HepG2 (cell line): ENCODE results near the gene ZNRF3. TPM values are rescaled to one million over a fixed set of nuclear protein-coding genes. Genes with fewer than 3 reads are reported as not detected.

Source experiments
- ATAC-seq: fragments of 200-7000 bp; cut with Tn5 transposase; 3 replicates; pipeline ENCODE4 v1.9.1; 2020; ENCODE audit warnings: mild to moderate bottlenecking, moderate library complexity
- BruUV-seq: library from RNA; stranded (reverse); fragments of 400-500 nt; replicated peaks from 2 replicates; lab custom pipeline; 2021; lab: Mats Ljungman, UMichigan
- CTCF ChIA-PET: fragments of 300-600 bp; formaldehyde crosslinking; extraction: SDS; loops from one replicate; lab custom pipeline; 2021; ENCODE audit warnings: low total read pairs, inconsistent platforms, low intra/inter-chr PET ratio; lab: Yijun Ruan, JAX
- POLR2A ChIA-PET: fragments of 350-600 bp; sonication (Branson Sonifier 250); formaldehyde crosslinking; loops from one replicate; lab custom pipeline; 2020; ENCODE audit warnings: antibody characterized with exemption, inconsistent platforms; lab: Yijun Ruan, JAX
- DNase-seq: peaks from one replicate; pipeline ENCODE4 v3.0.0-alpha.2; 2015; ENCODE audit warnings: low spot score
- FAIRE-seq: peaks from 3 replicates; lab custom pipeline; 2011; peaks lifted over from hg19 to GRCh38; lab: Jason Lieb, UNC
- H2AFZ ChIP-seq: one replicate; pipeline ENCODE4 v1.6.1; 2011; ENCODE audit warnings: low read length, inconsistent platforms
- H3K27ac ChIP-seq: fragments of 300-600 bp; 3 replicates; pipeline ENCODE4 v1.8.0; 2011; ENCODE audit warnings: mixed run types, mild to moderate bottlenecking, mixed read lengths, low read length, inconsistent platforms; ENCODE audit not compliant: insufficient read depth; ENCODE audit errors: extremely low read length
- H3K27me3 ChIP-seq, 2 experiments: fragments of 200-600 bp in 1 of 2; 2 replicates in 1 of 2; 3 replicates in 1 of 2; pipeline versions ENCODE4 v1.6.0 to v1.8.0; 2011; ENCODE audit warnings: low read length in 2 of 2, mild to moderate bottlenecking in 2 of 2, moderate library complexity in 2 of 2, inconsistent platforms in 1 of 2; ENCODE audit not compliant: insufficient read depth in 2 of 2, control insufficient read depth in 1 of 2
- H3K36me3 ChIP-seq, 2 experiments: fragments of 200-600 bp in 1 of 2; replicated peaks in 1 of 2; 2 replicates in 1 of 2; 3 replicates in 1 of 2; pipeline versions ENCODE4 v1.5.1 to v1.8.0; 2011; ENCODE audit warnings: low read length in 2 of 2, inconsistent platforms in 1 of 2; ENCODE audit not compliant: insufficient read depth in 2 of 2, control insufficient read depth in 1 of 2
- H3K4me1 ChIP-seq: 2 replicates; pipeline ENCODE4 v1.5.1; 2012; ENCODE audit warnings: low read length, inconsistent platforms; ENCODE audit not compliant: insufficient read depth
- H3K4me2 ChIP-seq: 2 replicates; pipeline ENCODE4 v1.6.0; 2011; ENCODE audit warnings: low read depth, low read length, inconsistent platforms
- H3K4me3 ChIP-seq, 3 experiments: fragments of 200-600 bp in 1 of 3; sonication (generic), shearing (Covaris generic) in 1 of 3; replicated peaks in 1 of 3; 2 replicates each; pipeline ENCODE4 v1.5.1; 2011 to 2016; ENCODE audit warnings: low read length in 3 of 3, inconsistent platforms in 2 of 3, low read depth in 2 of 3, mild to moderate bottlenecking in 2 of 3, control low read depth in 1 of 3, mixed read lengths in 1 of 3; ENCODE audit not compliant: insufficient read depth in 1 of 3
- H3K79me2 ChIP-seq: one replicate; pipeline ENCODE4 v1.6.1; 2011; ENCODE audit warnings: low read length, inconsistent platforms; ENCODE audit not compliant: insufficient read depth
- H3K9ac ChIP-seq: 2 replicates; pipeline ENCODE4 v1.6.0; 2011; ENCODE audit warnings: mild to moderate bottlenecking, low read depth, low read length, inconsistent platforms; ENCODE audit not compliant: insufficient read depth
- H3K9me3 ChIP-seq: 2 replicates; pipeline ENCODE4 v1.5.1; 2012; ENCODE audit warnings: mild to moderate bottlenecking, low read length
- H4K20me1 ChIP-seq: 2 replicates; pipeline ENCODE4 v1.6.0; 2011; ENCODE audit warnings: inconsistent platforms, mild to moderate bottlenecking, low read length, moderate library complexity; ENCODE audit not compliant: insufficient read depth
- BCL6 ChIP-seq: IDR thresholded peaks from 2 replicates; pipeline ENCODE4 v1.6.1; 2016; ENCODE audit warnings: missing genetic modification reagents, missing compliant biosample characterization
- CENPBD1 ChIP-seq: sonication (generic); formaldehyde crosslinking; IDR thresholded peaks from 2 replicates; pipeline ENCODE4 v1.8.0; 2022; ENCODE audit warnings: missing genetic modification reagents, low read depth, mild to moderate bottlenecking, borderline replicate concordance
- ETS1 ChIP-seq: sonication (generic); formaldehyde crosslinking; IDR thresholded peaks from 2 replicates; pipeline ENCODE4 v1.4.0; 2020; ENCODE audit warnings: missing genetic modification reagents
- KAT7 ChIP-seq: IDR thresholded peaks from 2 replicates; pipeline ENCODE4 v1.6.1; 2018; ENCODE audit warnings: borderline replicate concordance, missing compliant biosample characterization
- NFAT5 ChIP-seq: sonication (generic); formaldehyde crosslinking; IDR thresholded peaks from 2 replicates; pipeline ENCODE4 v1.4.0; 2020; ENCODE audit warnings: missing genetic modification reagents
- TOE1 ChIP-seq: sonication (generic); formaldehyde crosslinking; IDR thresholded peaks from 2 replicates; pipeline ENCODE4 v1.4.0; 2020; ENCODE audit warnings: mild to moderate bottlenecking, missing genetic modification reagents
- ZFP91 ChIP-seq: sonication (generic); formaldehyde crosslinking; IDR thresholded peaks from 2 replicates; pipeline ENCODE4 v1.9.0; 2022; ENCODE audit warnings: missing genetic modification reagents, mild to moderate bottlenecking, borderline replicate concordance
- ZMYM2 ChIP-seq: sonication (generic); formaldehyde crosslinking; IDR thresholded peaks from 2 replicates; pipeline ENCODE4 v1.8.0; 2022; ENCODE audit warnings: mild to moderate bottlenecking, missing genetic modification reagents
- ZNF44 ChIP-seq: sonication (generic); formaldehyde crosslinking; IDR thresholded peaks from 2 replicates; pipeline ENCODE4 v1.5.1; 2020; ENCODE audit warnings: mild to moderate bottlenecking, missing genetic modification reagents
- ZNF598 ChIP-seq: sonication (generic); formaldehyde crosslinking; IDR thresholded peaks from 2 replicates; pipeline ENCODE4 v1.5.1; 2020; ENCODE audit warnings: mild to moderate bottlenecking, missing genetic modification reagents, borderline replicate concordance
- ZNF607 ChIP-seq: sonication (generic); formaldehyde crosslinking; IDR thresholded peaks from 2 replicates; pipeline ENCODE4 v1.5.1; 2020; ENCODE audit warnings: missing genetic modification reagents, mild to moderate bottlenecking, borderline replicate concordance
- WGBS: methylation state at CpG from one replicate; pipeline ENCODE4 v1.1.6; 2017; ENCODE audit warnings: low lambda C conversion rate; 5-methylcytosine and 5-hydroxymethylcytosine counted together
- in situ Hi-C: cut with HindIII; loops from 2 replicates; pipeline ENCODE4 v1.10.0; 2017; ENCODE audit warnings: low pct_unique_long_range_greater_than_20kb; ENCODE audit not compliant: extremely low pct_ligation_motif_present
- intact Hi-C: fragments of 100-400 bp; cut with micrococcal nuclease; formaldehyde crosslinking; loops from one replicate; pipeline ENCODE4 v1.10.0; 2022; ENCODE audit not compliant: unreplicated experiment
- polyA plus RNA-seq, 8 experiments: library from polyadenylated mRNA; depleted of rRNA in 3 of 8; stranded (reverse) in 7 of 8; unstranded in 1 of 8; fragments of >200 nt; fragmentation: Illumina TruSeq in 4 of 8; extraction: Trizol in 4 of 8; gene quantifications; 2 replicates each; pipeline versions ENCODE4 v1.2.1 to v1.2.3, GENCODE V29; 2011 to 2016; ENCODE audit warnings: low read depth in 4 of 8, missing spikeins in 1 of 8, mixed read lengths in 1 of 8; ENCODE audit not compliant: insufficient read depth in 1 of 8
- total RNA-seq, 5 experiments: library from RNA; depleted of rRNA; stranded (reverse); fragments of >200 nt; fragmentation: Illumina TruSeq; extraction: Trizol; gene quantifications; 2 replicates each; pipeline ENCODE4 v1.2.3, GENCODE V29; 2016; ENCODE audit warnings: low read depth in 1 of 5
- TF ChIP-seq, protein P1 (sequence below): sonication (generic); formaldehyde crosslinking; IDR thresholded peaks from 2 replicates; pipeline ENCODE4 v1.4.0; 2020; ENCODE audit warnings: missing genetic modification reagents, borderline replicate concordance

Gene ZNRF3
- total and polyA plus RNA-seq, 2 of the 13 experiments (the other 11 are each of a cell fraction or from before 2014, with no cell fraction given): 20.3 to 36.7 TPM

GRCh38 chr22:29004647-29005371, 121.4 kb downstream of the ZNRF3 start:
- WGBS: 2% methylated on average over 16 of the region's 20 CpGs
- FAIRE-seq (peak; percentile 28), DNase-seq (peak; percentile 90), ATAC-seq (peak; percentile 93)
- in situ Hi-C loops: no loop called here
- Histone ChIP-seq H4K20me1 (no peaks in the 10 kb centered on the region), H3K27ac (peak overlapping the region; percentile 89), H3K9ac (peak overlapping the region; percentile 75), H3K4me1 (peaks cover 97% of the 10 kb centered on the region), H3K79me2 (peaks cover 68% of the 10 kb centered on the region), H3K27me3 (no peaks in the 10 kb centered on the region), H2AFZ (no peak overlapping the region), H3K4me2 (peak overlapping the region; percentile 90), H3K36me3 (peaks cover 3 to 11% of the 10 kb centered on the region in 2 experiments; a peak in 3 of 5 replicates), H3K9me3 (no peaks in the 10 kb centered on the region), H3K4me3 (peak overlapping the region; percentile 0 to 64 (median 51); a peak in 5 of 6 replicates)
- BruUV-seq: no TSS peak
- POLR2A ChIA-PET: interaction anchor here (0.6 to 4.8 kb wide), 25 partner anchors 10 to 221 kb away, joined by 3 to 37 read pairs (median 5); partner anchors contain the start of genes XBP1 and ZNRF3
- CTCF ChIA-PET: no interaction called here
- intact Hi-C loops: loop anchor here (2.0 kb wide), 2 partner anchors 22 to 26 kb away; no protein-coding TSS in a partner anchor
- TF ChIP-seq TOE1 (no peak), ZFP91 (0 out of 2 replicates have a peak, but pooled peaks have one; percentile 18), ZMYM2 (no peak), ZNF44 (CRISPR knock-in tag) (no peak), CENPBD1 (CRISPR knock-in tag) (no peak), ETS1 (CRISPR knock-in tag) (no peak), ZNF607 (CRISPR knock-in tag) (no peak), BCL6 (CRISPR knock-in tag) (peak; percentile 42; the same call in 1 of the 2 replicates), ZNF598 (CRISPR knock-in tag) (no peak), NFAT5 (0 out of 2 replicates have a peak, but pooled peaks have one; percentile 32), KAT7 (CRISPR knock-in tag) (peak; percentile 57; the same call in 1 of the 2 replicates)
- TF ChIP-seq, protein P1, sequence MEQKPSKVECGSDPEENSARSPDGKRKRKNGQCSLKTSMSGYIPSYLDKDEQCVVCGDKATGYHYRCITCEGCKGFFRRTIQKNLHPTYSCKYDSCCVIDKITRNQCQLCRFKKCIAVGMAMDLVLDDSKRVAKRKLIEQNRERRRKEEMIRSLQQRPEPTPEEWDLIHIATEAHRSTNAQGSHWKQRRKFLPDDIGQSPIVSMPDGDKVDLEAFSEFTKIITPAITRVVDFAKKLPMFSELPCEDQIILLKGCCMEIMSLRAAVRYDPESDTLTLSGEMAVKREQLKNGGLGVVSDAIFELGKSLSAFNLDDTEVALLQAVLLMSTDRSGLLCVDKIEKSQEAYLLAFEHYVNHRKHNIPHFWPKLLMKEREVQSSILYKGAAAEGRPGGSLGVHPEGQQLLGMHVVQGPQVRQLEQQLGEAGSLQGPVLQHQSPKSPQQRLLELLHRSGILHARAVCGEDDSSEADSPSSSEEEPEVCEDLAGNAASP (CRISPR knock-in tag): 0 out of 2 replicates have a peak, but pooled peaks have one; percentile 29
